Stimulated activated CD4-positive, alpha-beta T cell treated with anti-CD3 and anti-CD28 coated beads, Interleukin-12 subunit alpha, Interleukin-12 subunit beta, amount 100 ng/mL, for 48 hours (primary cell): ENCODE measurements around the gene PPM1H.

Experiments
- DNase-seq, 3 donors: peaks; one replicate each; pipeline ENCODE4 v3.0.0-alpha.2; 2020; ENCODE audit warnings: low read depth in 2 of 3, low spot score in 1 of 3

The PPM1H gene

GRCh38 chr12:62716037-62716436 is 218.9 kb downstream of the PPM1H start:
- DNase-seq = no peak

- DNase-seq = no peak
Observed at GRCh38 chr12:62714774-62715721, 219.9 kb downstream of the PPM1H start.

GRCh38 chr12:62714181-62714773 is 220.7 kb downstream of the PPM1H start:
- no peak for DNase-seq

- DNase-seq = no peak
Observed at GRCh38 chr12:62713723-62714122, 221.2 kb downstream of the PPM1H start.

- no peak for DNase-seq
Observed at GRCh38 chr12:62712681-62713573, 222.0 kb downstream of the PPM1H start.

GRCh38 chr12:62711631-62712241 is 223.2 kb downstream of the PPM1H start:
- no peak for DNase-seq

- no peak for DNase-seq
Observed at GRCh38 chr12:62709311-62709710, 225.6 kb downstream of the PPM1H start.

- DNase-seq = no peak
Observed at GRCh38 chr12:62707939-62708338, 227.0 kb downstream of the PPM1H start.

- no peak for DNase-seq
Observed at GRCh38 chr12:62705846-62706245, 229.1 kb downstream of the PPM1H start.

- no peak for DNase-seq
Observed at GRCh38 chr12:62703011-62703380, 232.0 kb downstream of the PPM1H start.

GRCh38 chr12:62701492-62701891 is 233.5 kb downstream of the PPM1H start:
- no peak for DNase-seq

- DNase-seq = no peak
Observed at GRCh38 chr12:62700091-62700880, 234.7 kb downstream of the PPM1H start.

GRCh38 chr12:62698701-62699101 is 236.2 kb downstream of the PPM1H start:
- DNase-seq = no peak

GRCh38 chr12:62697893-62698292 is 237.1 kb downstream of the PPM1H start:
- DNase-seq = no peak

- no peak for DNase-seq
Observed at GRCh38 chr12:62695696-62696095, 239.3 kb downstream of the PPM1H start.

- DNase-seq = no peak
Observed at GRCh38 chr12:62694632-62695031, 240.3 kb downstream of the PPM1H start.

- no peak for DNase-seq
Observed at GRCh38 chr12:62694116-62694515, 240.8 kb downstream of the PPM1H start.

GRCh38 chr12:62693376-62694050 is 241.4 kb downstream of the PPM1H start:
- no peak for DNase-seq

GRCh38 chr12:62692884-62693283 is 242.1 kb downstream of the PPM1H start:
- no peak for DNase-seq

- DNase-seq = no peak
Observed at GRCh38 chr12:62691309-62691708, 243.6 kb downstream of the PPM1H start.
